ENCODE results near the gene GPC5.

GPC5 gene

DNA sequence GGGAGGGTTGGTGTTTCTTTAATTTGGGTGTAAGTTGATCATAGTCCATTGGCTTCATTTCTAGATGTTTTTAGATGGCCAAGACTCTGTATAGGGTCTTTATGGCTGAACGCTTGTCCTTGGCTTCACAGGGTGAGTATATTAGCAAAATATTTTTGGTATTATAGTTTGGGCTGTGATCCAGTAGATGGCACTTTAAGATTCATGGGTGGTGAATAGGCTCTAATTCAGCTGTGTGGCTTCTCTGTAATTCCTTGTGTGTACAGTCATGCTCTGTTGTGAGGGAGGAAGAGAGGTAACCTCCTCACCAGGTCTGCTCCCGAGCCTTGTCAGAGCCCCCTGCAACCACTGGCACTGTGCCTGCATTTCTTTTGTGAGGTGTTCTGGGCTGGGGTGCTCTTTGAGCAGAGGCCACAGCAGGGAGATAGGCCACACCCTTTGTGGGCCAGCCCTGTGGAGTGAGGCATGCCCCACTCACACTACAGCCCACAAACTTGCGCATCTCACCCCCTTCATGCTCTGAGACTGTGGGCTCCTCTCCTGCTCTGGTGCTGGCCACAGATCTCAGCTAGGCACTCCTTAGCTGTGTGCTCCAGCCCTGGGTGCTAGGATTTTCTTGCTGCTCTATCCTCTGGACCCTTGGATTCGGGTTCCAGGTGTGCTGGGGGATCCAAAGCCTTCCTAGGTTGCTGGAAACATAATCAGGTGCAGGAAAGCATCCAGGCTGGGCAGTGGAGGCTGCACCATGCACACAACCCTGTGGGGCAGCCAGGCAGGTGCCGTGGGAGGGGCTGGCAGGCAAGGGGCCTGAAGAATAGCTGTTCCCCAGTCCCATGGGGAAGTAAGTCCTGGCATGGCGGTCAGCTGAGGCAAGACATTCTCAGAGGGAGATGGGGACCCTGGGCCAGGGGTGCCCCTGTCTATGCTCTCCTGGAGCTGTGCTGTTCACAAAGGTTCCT, 193.9 kb downstream of the GPC5 start:
- DNase-seq (ENCODE audit: low spot score) = no peak

DNA sequence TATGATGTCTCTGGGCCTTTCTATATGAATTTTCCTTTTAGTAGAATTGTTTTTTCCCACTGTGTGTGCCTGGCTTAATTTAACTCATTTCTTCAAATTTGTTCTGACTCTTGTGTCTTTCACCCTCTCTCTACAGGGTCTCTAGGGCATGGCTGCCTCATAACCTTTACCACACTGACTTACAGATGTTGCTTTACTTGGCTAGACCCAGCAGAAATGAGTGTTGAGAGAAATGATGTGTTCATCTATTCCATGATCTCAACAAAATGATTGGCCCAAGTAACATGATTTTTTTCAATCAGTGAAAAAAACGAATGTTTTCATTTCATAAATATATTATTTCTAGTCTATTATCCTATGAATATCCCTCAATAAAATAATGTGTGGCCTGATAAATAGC, 195.0 kb downstream of the GPC5 start:
- DNase-seq (ENCODE audit: low spot score) = no peak

DNA sequence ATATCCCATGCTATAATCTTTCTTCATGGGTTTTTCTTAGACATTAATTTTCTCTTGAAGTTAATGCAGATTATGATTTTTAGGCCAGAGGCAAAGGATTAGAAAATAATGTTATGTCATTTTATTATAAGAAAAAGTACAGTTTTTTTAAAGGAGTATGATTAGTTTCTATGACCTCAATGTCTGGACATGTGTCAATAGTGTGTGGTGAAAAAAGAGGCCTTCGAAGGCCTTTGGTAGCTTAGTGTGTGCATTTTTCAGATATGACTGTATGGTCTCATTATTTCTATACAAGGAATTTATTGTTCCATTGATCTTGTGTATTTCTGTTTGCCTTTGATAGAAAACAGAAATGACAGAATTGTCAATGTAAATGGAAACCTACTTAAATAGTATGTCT, 195.6 kb downstream of the GPC5 start:
- DNase-seq (ENCODE audit: low spot score) = no peak

DNA sequence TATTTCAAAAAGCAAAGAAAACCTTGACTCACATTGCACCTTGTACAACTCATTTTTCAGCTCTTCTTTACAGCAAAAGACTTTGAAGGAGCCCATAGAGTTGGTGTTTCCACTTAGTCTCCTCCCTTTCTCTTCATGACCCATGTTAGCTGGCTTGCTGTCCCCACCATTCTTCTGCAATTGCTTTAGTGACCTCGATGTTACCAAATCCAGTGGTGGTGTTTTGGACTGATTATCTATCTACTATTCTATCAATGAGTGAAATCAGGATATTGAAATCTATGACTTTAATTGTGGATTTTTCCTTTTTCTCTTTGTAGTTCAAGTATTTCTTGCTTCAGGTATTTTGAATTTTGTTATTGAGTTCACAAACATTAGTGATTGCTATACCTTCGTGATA, 197.3 kb downstream of the GPC5 start:
- DNase-seq (ENCODE audit: low spot score) = no peak

DNA sequence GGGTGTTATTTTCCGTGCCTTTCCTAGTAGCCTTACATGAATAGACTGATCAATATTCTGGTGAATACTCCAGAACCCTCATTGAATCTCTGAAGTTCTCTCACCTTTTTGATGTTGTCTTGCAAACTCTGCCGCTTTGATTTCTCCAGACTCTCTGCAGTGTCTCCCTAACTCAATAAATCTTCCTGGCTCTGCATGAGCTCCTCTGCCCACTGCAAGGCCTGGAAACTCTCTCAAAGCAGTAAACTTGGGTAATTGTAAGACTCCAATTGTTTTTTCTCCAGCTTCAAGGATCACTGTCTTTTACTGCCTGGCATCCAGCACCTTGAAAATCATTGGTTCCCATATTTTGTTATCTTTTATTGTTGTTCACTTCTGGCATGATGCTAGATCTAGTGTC, 198.4 kb downstream of the GPC5 start:
- DNase-seq (ENCODE audit: low spot score) = no peak

DNA sequence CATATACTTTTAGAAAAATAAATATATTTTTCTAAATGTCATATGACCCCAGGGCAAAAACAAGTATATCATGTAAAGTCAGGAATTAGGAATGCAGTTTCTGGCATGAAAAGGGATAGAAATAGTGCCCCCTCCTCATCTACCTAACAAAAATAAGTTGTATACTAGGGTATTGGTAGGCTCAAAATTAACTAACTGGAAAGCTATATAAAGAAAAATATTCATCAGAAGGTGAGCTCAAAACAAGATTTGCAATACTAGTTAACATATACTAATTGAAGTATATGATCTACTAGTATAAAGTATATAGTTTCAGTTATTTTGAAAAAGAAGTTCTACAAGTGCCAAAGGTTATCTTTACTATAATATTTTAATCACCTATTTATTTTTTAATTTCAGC, 200.2 kb downstream of the GPC5 start:
- no peak for DNase-seq (ENCODE audit: low spot score)

DNA sequence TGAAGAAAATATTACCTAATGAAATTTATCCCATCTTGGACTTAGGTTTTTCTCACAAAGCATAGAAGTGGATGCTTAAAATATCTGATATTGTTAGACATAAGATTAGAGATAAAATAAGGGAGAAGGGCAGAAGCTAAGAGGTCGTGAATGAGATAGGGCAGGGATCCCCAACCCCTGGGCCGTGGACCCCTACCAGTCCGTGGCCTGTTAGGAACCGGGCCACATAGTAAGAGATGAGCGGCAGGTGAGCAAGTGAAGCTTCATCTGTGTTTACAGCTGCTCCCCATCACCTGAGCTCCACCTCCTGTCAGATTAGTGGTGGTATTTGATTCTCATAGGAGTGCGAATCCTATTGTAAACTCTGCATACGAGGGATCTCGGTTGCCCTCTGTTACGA, 202.9 kb downstream of the GPC5 start:
- no peak for DNase-seq (ENCODE audit: low spot score)

DNA sequence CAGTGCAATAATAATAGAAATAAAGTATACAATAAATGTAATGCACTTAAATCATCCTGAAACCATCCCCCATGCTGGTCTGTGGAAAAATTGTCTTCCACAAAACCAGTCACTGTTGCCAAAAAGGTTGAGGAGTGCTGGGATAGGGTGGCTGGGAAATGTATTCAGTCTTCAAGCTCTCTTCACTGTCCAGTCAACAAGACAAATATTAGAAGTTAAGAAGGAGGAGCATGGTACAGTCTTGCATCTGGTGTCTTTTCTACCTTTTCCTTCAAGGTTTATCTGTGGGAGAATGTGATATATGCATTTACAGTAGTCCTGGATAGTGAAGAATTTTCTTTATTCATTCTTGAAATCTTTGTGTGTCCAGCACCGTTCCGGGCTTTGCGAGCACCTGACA, 203.4 kb downstream of the GPC5 start:
- DNase-seq (ENCODE audit: low spot score) = no peak

DNA sequence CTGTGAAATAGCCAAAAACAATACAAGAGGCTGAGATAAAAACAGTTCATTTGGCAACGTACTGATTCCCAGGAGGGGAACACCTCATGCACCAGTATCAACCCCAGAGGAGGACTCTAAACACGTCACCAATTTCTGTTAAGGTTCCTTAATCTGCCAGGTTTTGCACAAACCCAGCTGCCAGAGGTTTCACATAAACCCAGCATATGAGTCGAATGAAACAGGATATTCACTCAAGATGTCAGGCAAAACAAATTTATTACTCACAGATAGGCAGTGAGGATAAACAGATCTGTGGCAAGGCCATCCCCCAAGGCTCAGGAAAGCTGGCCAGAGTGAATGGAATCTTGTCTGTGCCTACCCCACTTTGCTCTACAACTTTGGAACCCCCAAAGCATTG, 210.9 kb downstream of the GPC5 start:
- DNase-seq (ENCODE audit: low spot score) = no peak

DNA sequence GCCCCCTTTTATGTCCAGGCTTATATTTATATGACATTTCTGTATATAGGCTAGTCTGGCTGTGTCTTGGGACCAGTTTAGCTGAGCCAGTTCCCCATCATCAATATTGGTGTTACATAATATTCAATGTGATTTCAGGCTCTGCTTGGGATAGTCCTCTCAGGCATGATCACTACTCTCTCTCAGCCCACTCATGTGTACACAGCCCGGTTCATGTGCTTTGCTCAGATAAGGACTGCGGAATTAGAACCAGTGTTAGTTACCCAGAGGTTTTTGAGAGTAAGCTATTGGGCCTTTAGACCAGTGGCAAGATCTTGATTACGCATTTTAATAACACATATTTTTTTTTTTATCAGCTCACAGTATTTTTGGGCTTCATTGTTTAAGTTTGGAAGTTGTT, 219.9 kb downstream of the GPC5 start:
- DNase-seq (ENCODE audit: low spot score) = no peak

DNA sequence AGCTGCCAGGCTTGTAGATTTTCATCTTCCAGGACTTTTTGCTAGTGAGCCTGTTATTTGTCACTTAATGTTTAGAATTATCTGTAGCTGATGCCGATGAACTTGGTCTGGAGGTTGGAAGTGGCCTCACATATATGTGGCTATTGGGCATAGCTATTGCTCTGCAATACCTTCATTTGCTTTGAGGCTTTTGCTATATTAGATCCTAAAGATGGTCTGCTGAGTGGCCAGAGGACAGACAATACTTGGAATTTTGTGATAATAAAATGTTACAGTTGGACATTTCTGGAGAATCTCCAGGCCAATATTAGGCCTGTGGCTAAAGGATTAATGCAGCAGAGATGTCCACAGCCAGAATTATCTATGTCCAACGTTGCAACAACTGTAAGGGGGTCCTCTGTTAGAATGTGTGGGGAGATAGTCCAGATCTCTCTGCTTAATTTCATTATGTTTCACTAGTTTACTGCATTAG, 222.3 kb downstream of the GPC5 start:
- DNase-seq (ENCODE audit: low spot score) = no peak

DNA sequence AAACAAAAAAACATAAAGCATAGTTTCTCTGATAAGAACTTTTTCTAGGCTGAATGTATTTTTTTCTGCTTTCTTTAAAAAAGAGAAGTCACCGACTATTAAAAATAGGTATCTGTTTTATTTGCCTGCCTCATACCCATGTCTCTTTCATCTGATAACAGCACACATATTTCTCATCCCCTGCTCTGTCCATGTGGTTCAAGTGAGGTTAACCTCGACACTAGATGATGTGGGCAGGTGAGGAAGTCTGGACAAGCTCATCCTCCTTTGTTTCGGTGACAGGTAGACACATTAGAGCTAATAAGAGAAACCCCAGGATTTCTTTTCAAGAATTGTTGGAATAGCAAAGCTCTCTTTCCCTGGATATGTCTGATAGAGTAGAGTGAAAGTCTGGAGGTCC, 222.7 kb downstream of the GPC5 start:
- no peak for DNase-seq (ENCODE audit: low spot score)

DNA sequence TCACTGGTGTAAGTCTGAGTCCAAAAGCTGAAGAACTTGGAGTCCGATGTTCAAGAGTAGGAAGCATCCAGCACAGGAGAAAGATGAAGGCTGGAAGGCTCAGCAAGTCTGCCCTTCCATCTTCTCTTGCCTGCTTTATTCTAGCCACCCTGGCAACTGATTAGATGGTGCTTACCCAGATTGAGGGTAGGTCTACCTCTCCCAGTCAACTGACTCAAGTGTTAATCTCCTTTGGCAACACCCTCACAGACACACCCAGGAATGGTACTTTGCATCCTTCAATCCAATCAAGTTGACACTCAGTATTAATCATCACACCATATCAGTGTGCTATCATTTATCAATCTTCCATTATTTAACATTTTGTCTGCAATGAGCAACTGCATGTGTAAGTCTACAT, 223.5 kb downstream of the GPC5 start:
- no peak for DNase-seq (ENCODE audit: low spot score)

DNA sequence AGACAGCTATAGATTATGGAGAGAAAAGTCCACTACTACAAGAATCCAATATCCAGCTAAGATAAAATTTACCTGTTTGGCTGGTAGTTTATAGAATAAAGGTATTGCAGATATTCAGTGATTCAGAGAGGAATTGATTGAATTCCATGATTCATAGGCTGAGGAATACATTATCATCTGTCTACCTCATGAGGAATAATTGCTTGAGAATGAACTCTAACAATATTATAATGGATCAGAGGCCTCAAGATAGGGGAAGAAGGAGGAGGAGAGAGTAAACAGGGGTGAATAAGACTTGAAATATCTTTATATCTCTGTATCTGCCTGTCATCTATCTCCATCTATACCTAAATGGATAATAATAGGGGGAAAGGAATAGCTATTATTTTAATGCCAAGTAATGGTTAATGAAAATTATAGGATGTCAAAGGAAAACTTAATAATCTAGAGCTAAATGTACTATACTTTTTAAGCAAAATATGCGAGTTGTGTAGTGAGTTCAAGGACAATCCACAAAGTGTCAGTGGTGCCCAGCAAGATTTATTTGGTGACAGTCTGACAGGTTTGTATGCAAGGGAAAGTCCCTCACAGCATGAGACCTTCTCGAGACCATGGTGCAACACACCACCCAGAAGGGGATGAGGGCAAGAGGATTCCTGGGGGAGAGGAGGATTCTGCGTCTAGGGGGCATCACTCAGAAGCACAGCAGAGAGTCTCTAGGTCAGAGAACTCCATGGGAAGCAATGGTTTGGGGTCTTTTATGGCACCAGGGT, 224.5 kb downstream of the GPC5 start:
- no peak for DNase-seq (ENCODE audit: low spot score)

DNA sequence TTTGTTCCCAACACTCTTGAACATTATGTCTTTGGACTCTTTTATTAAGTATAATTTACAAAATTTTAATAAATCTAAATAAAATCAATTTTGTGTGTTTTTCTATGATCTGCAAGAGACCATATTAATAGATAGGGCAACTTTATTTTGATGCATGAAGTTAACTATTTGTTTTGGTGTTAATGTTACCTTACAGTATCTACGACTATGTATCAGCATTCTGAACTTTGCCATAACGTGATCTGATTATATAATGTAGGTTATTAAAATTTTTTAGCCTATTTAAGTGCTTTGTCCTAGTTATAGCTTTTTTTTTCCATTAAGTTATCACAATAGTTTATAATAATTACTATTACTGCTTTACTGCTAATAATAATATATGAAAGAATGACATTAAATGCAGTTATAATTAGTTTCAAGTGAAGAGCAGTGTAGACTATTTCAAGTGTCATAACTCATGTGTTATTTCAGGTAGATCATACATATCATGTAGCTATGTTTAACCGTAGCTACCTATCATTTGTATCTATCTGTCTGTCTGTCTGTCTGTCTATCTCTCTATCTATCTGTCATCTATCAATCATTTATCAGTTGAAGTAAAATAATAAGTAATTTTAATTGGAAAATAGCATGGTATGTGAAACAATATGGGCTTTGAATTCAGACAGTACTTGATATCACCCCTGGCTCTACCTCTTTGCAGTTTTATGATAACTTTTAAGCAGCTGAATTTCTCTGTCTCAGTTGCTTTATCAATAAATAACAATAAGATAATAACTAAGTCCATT, 229.7 kb downstream of the GPC5 start:
- no peak for DNase-seq (ENCODE audit: low spot score)

DNA sequence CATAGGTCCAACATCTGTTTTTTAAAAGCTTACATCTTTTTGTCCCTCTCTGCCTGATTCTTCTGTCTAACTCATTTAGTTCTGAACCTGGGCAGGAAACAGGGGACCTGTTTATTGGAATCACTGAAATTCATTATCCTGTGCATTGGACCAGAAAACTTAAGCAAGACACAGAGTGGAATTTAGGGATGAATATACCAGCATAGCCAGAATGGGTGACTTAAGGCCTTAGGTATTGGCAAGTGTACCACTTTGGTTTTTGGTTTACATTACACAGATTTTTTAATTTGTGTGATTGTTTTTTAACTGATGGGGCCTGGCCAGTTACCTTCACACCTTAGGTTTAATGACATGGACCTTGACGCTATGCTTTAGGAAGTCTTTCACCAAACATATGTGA, 232.5 kb downstream of the GPC5 start:
- no peak for DNase-seq (ENCODE audit: low spot score)

DNA sequence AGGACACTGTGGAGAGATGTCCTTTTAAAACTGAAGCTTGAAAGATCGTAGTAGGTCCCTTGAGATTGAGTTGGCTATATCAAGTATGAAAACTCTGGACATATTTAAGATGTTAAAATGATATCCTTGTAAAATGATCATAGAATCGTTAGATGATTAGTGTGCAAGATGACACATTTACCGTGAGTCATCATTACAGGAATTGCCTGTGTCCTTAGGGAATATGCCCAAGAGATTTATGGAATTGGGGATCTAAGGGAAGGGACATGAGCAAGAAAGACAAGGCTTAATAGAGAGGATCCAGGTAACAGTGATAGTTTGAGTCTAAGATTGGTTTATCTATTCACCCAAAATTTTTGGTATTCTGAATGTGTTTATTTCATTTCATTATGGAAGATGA, 233.7 kb downstream of the GPC5 start:
- no peak for DNase-seq (ENCODE audit: low spot score)

DNA sequence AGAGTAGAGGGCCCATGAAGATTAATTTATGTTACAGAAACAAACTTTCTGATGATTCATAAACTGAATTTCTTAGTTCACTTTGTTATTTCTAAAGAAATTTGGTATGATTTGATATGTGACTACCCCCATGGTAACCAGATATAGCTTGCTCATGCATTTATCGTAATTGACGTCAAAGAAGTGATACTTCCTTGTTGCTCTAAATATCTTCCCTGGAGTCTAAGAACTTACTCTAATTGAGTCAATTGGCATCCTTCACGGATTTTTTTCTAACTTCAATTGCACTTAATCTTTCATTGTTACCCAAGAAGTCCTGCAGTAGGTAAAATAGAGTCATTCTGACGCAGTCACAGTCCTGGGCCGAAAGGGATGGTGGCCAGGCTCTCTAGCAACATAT, 240.9 kb downstream of the GPC5 start:
- DNase-seq (ENCODE audit: low spot score) = no peak

DNA sequence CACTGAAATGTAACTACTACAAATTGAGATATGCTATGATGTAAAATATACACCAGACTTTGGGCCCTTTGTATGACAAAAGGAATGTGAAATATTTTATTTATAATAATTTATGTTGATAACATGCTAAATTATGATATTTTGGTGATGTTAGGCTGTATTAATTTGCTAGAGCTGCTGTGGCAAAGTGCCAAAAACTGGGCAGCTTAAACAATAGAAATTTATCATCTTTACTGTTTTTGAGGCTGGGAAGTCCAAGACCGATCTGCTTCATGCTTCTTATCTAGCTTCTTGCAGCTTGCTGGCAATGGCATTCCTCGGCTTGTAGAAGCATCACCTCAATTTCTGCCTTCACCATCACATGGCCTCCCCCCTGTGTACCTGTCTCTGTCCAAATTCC, 245.0 kb downstream of the GPC5 start:
- DNase-seq (ENCODE audit: low spot score) = no peak

DNA sequence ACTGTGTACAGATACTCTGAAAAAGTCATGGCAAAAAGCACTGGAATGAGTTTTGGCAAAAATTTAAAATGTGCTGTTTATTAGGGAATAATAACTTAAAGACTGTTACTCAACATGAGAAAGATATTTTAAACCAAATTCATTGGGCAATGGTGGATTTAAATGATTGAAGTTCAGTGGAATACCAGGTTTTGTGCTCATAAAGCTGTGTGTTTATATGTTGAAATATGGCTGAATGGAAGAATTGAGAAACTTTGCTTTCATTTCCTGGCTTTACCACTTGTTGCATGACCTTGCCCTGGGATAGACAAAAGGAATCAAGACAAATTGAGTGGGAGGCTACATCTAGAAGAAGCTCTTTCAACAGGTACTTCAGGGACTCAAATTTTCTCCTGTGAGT, 246.4 kb downstream of the GPC5 start:
- DNase-seq (ENCODE audit: low spot score) = no peak

DNA sequence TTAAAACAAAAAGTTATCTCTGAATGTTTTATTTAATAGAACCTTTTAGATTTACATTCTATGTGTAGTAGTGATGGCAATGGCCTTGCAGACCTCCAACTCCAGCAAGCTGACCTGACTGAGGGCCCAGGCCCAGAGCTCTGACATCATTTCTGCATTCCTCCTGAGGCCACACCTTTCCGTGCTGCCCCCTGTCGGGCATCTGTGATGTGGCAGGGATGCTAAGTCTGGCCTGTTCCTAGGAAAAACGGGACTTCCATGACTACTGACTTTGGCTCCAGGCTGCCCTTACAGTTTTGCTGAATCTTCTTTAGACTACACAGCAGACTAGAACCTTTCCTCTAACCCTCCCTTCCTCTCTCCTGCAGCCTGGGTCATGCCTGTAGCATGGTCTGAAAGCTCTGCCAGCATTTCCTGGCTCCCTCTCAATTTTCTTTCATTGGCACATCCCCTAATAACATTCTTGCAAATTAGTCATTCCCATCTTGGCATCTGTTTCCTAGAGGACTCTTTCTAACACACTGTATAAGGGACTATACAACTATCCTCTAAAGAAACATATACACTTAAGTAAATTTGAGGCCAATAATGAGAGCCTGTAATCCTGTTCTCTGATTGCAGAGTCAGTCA, 249.1 kb downstream of the GPC5 start:
- DNase-seq (ENCODE audit: low spot score) = no peak

DNA sequence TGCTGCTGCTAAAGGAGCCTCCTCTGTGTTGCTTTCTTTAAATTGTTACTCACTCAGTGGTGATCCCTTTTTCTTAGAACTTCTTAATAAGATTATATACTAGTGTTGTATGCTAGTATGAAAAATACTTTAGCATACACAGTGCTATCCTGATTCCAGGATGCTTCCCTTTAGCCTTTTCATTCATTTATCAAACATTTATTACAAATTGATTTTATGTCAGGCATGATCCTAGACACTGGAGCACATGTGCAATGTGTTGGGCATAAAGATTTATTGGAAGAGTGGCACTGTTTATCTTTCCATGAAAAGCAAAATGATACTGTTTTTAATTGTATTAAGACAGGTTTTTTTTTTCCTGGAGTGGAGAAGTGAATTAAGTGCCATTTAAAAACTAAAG, 249.6 kb downstream of the GPC5 start:
- DNase-seq (ENCODE audit: low spot score) = no peak
